Esophagus squamous epithelium (tissue), 4 donors: ENCODE data around the gene BBS12.

Source experiments
- POLR2A ChIP-seq, 4 donors: fragments of 450-650 bp; IDR thresholded peaks; one replicate each; pipeline ENCODE4 v1.6.1; 2017; ENCODE audit warnings: antibody characterized with exemption in 4 of 4, mild to moderate bottlenecking in 4 of 4, moderate library complexity in 3 of 4
- TF ChIP-seq, protein P1 (sequence below), 6 experiments: fragments of 450-650 bp in 4 of 6; fragments of 200-600 bp in 2 of 6; sonication (generic) in 2 of 6; IDR thresholded peaks; one replicate each; pipeline ENCODE4 v1.5.1; 2016 to 2019; ENCODE audit warnings: antibody characterized with exemption in 6 of 6, mild to moderate bottlenecking in 4 of 6, moderate library complexity in 4 of 6

- no peak for TF ChIP-seq POLR2A (IDR thresholded peaks at IDR 0.05)
- TF ChIP-seq, protein P1, sequence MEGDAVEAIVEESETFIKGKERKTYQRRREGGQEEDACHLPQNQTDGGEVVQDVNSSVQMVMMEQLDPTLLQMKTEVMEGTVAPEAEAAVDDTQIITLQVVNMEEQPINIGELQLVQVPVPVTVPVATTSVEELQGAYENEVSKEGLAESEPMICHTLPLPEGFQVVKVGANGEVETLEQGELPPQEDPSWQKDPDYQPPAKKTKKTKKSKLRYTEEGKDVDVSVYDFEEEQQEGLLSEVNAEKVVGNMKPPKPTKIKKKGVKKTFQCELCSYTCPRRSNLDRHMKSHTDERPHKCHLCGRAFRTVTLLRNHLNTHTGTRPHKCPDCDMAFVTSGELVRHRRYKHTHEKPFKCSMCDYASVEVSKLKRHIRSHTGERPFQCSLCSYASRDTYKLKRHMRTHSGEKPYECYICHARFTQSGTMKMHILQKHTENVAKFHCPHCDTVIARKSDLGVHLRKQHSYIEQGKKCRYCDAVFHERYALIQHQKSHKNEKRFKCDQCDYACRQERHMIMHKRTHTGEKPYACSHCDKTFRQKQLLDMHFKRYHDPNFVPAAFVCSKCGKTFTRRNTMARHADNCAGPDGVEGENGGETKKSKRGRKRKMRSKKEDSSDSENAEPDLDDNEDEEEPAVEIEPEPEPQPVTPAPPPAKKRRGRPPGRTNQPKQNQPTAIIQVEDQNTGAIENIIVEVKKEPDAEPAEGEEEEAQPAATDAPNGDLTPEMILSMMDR (IDR thresholded peaks at IDR 0.05) = no peak
Observed at GRCh38 chr4:122742933-122743829, 10.7 kb downstream of the BBS12 start.
